ENCODE data around the gene CENATAC.

Gene CENATAC

GRCh38 chr11:119047205-119047604, 49.3 kb downstream of the CENATAC start:
- H3K4me3 ChIP-seq (replicated peaks; ENCODE audit: low read depth, low read length) = no peak overlapping the region
- no peak for DNase-seq (ENCODE audit: low read depth)
- no peak for TF ChIP-seq CTCF (IDR thresholded peaks at IDR 0.05; ENCODE audit: low read length, missing control alignments)

- H3K4me3 ChIP-seq (replicated peaks; ENCODE audit: low read depth, low read length) = no peak overlapping the region
- no peak for TF ChIP-seq CTCF (IDR thresholded peaks at IDR 0.05; ENCODE audit: low read length, missing control alignments)
- no peak for DNase-seq (ENCODE audit: low read depth)
These were observed 50.7 kb downstream of the CENATAC start for GRCh38 chr11:119048644-119049043.

- no peak for DNase-seq (ENCODE audit: low read depth)
- no peak for TF ChIP-seq CTCF (IDR thresholded peaks at IDR 0.05; ENCODE audit: low read length, missing control alignments)
- no peak overlapping the region for H3K4me3 ChIP-seq (replicated peaks; ENCODE audit: low read depth, low read length)
These were observed 51.1 kb downstream of the CENATAC start for GRCh38 chr11:119049081-119049480.

- no peak overlapping the region for H3K4me3 ChIP-seq (replicated peaks; ENCODE audit: low read depth, low read length)
- TF ChIP-seq CTCF (IDR thresholded peaks at IDR 0.05; ENCODE audit: low read length, missing control alignments) = no peak
- no peak for DNase-seq (ENCODE audit: low read depth)
These were observed 53.7 kb downstream of the CENATAC start for GRCh38 chr11:119051440-119052162.

- no peak for DNase-seq (ENCODE audit: low read depth)
- TF ChIP-seq CTCF (IDR thresholded peaks at IDR 0.05; ENCODE audit: low read length, missing control alignments) = no peak
- H3K4me3 ChIP-seq (replicated peaks; ENCODE audit: low read depth, low read length) = no peak overlapping the region
These were observed 54.4 kb downstream of the CENATAC start for GRCh38 chr11:119052163-119052814.

- DNase-seq (ENCODE audit: low read depth) = no peak
- no peak overlapping the region for H3K4me3 ChIP-seq (replicated peaks; ENCODE audit: low read depth, low read length)
- TF ChIP-seq CTCF (IDR thresholded peaks at IDR 0.05; ENCODE audit: low read length, missing control alignments) = no peak
These were observed 56.5 kb downstream of the CENATAC start for GRCh38 chr11:119054418-119054817.

Measured in fibroblast of pulmonary artery (primary cell).